ENCODE measurements around the gene TOPORS. TPM values are rescaled to one million over a fixed set of nuclear protein-coding genes. Genes with fewer than 3 reads are reported as not detected.
A peak's percentile ranks its signal among the peaks of the same experiment; 100 is the strongest.

TOPORS gene
- polyA plus RNA-seq, 1 of the 3 experiments (the other 2 are of a cell fraction), result 4.9 TPM

DNA sequence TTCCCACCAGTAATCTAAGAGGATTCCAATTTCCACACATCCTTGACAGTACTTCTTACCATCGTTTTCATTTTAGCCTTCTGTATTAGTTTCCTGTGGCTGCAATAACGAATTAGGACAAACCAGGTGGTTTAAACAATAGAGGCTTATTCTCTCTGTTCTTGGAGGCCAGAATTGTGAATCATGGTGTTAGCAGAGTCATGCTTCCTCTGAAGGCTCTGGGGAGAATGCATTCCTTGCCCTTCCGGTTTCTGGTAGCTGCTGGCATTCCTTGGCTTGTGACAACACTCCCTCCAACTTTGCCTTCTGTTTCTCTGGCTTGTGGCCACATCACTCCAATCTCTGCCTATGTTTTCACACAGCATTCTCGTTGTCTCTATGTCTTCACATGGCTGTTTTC is 49.9 kb downstream of the TOPORS start:
- Histone ChIP-seq H2AFZ (ENCODE audit: low read depth) (no peak overlapping the region), H3K4me3 (ENCODE audit: low read depth in 2 of 2, low read length in 1 of 2) (no peak overlapping the region), H3K27ac (ENCODE audit: low read depth in 2 of 2, low read length in 1 of 2) (no peak overlapping the region), H3K4me1 (ENCODE audit: control insufficient read depth in 1 of 2, insufficient read depth in 2 of 2, low read depth in 1 of 2, low read length in 1 of 2) (0 out of 4 replicates have a peak, but pooled peaks cover 0 to 3% of the 10 kb centered on the region in 2 experiments), H3K4me2 (no peak overlapping the region), H3K9me3 (no peaks in the 10 kb centered on the region), H3K27me3 (ENCODE audit: insufficient read depth) (no peaks in the 10 kb centered on the region), H3F3A (replicated peaks; ENCODE audit: insufficient read depth) (peaks cover 13% of the 10 kb centered on the region), H3K79me2 (ENCODE audit: insufficient read depth) (no peaks in the 10 kb centered on the region), H3K9ac (no peak overlapping the region), H3K9me2 (0 out of 2 replicates have a peak, but pooled peaks cover 4% of the 10 kb centered on the region), H3K36me3 (replicated peaks in 1 of 2; ENCODE audit: control insufficient read depth in 1 of 2, insufficient read depth in 2 of 2, low read length in 1 of 2) (peaks cover 0 to 12% of the 10 kb centered on the region in 2 experiments), H4K20me1 (ENCODE audit: insufficient read depth) (no peaks in the 10 kb centered on the region)
- 38% methylated on average over 4 of the region's 4 CpGs for WGBS (ENCODE audit: low lambda C conversion rate)
- TF ChIP-seq, protein P1, sequence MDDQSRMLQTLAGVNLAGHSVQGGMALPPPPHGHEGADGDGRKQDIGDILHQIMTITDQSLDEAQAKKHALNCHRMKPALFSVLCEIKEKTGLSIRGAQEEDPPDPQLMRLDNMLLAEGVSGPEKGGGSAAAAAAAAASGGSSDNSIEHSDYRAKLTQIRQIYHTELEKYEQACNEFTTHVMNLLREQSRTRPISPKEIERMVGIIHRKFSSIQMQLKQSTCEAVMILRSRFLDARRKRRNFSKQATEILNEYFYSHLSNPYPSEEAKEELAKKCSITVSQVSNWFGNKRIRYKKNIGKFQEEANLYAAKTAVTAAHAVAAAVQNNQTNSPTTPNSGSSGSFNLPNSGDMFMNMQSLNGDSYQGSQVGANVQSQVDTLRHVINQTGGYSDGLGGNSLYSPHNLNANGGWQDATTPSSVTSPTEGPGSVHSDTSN (IDR thresholded peaks at IDR 0.05), result no peak
- TF ChIP-seq, protein P2, sequence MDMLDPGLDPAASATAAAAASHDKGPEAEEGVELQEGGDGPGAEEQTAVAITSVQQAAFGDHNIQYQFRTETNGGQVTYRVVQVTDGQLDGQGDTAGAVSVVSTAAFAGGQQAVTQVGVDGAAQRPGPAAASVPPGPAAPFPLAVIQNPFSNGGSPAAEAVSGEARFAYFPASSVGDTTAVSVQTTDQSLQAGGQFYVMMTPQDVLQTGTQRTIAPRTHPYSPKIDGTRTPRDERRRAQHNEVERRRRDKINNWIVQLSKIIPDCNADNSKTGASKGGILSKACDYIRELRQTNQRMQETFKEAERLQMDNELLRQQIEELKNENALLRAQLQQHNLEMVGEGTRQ (IDR thresholded peaks at IDR 0.05; ENCODE audit: borderline replicate concordance, low read depth, low read length), result no peak
- no peak for TF ChIP-seq EP300 (IDR thresholded peaks at IDR 0.05; ENCODE audit: borderline replicate concordance in 1 of 2, low read depth in 1 of 2, low read length in 1 of 2)
- no peak for TF ChIP-seq EZH2phosphoT487 (IDR thresholded peaks at IDR 0.05; ENCODE audit: borderline replicate concordance, low read depth)
- no peak for TF ChIP-seq FOXJ3 (CRISPR knock-in tag; IDR thresholded peaks at IDR 0.05)
- TF ChIP-seq, protein P3, sequence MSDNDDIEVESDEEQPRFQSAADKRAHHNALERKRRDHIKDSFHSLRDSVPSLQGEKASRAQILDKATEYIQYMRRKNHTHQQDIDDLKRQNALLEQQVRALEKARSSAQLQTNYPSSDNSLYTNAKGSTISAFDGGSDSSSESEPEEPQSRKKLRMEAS (IDR thresholded peaks at IDR 0.05; ENCODE audit: low read depth), result no peak
- 0 out of 2 replicates have a peak, but pooled peaks have one; percentile 8 for TF ChIP-seq TCF12 (IDR thresholded peaks at IDR 0.05)
- TF ChIP-seq FOSL2 (IDR thresholded peaks at IDR 0.05; ENCODE audit: borderline replicate concordance, low read depth), result no peak
- no peak for TF ChIP-seq RFX5 (IDR thresholded peaks at IDR 0.05; ENCODE audit: low read length)
- DNase-seq, result no peak
- POLR2A ChIA-PET, result no interaction called here
- CTCF ChIA-PET, result no interaction called here

DNA sequence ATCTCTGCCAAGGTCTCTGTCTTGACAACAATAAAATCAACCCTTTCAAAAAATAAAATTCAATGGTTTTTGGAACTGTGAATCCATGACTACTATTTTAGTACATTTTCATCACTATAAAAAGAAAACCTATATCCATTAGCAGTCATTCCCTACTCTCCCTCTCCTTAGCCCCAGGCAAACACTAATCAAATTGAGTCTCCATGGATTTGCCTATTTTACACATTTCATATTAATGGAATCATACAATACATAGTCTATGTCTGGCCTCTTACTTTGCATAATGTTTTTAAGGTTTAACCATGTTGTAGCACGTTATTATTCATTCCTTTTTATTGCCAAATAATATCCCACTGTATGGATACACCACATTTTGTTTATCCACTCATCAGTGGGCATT is 50.5 kb downstream of the TOPORS start:
- H3K4me1 ChIP-seq (ENCODE audit: control insufficient read depth in 1 of 2, insufficient read depth in 2 of 2, low read depth in 1 of 2, low read length in 1 of 2), result 0 out of 4 replicates have a peak, but pooled peaks cover 0 to 3% of the 10 kb centered on the region in 2 experiments
- H3F3A ChIP-seq (replicated peaks; ENCODE audit: insufficient read depth), result peaks cover 9% of the 10 kb centered on the region
- 0 out of 2 replicates have a peak, but pooled peaks cover under 1% of the 10 kb centered on the region for H3K9me2 ChIP-seq
- no peak overlapping the region for H2AFZ ChIP-seq (ENCODE audit: low read depth)
- no peak for TF ChIP-seq TEAD4 (IDR thresholded peaks at IDR 0.05; ENCODE audit: borderline replicate concordance, insufficient read depth)
- TF ChIP-seq EP300 (IDR thresholded peaks at IDR 0.05; ENCODE audit: borderline replicate concordance in 1 of 2, low read depth in 1 of 2, low read length in 1 of 2), result no peak
- no peak for TF ChIP-seq RCOR1 (IDR thresholded peaks at IDR 0.05; ENCODE audit: low read length)
- no peak overlapping the region for H3K4me3 ChIP-seq (ENCODE audit: low read depth in 2 of 2, low read length in 1 of 2)
- H3K4me2 ChIP-seq, result no peak overlapping the region
- POLR2A ChIA-PET, result no interaction called here
- H3K36me3 ChIP-seq (replicated peaks in 1 of 2; ENCODE audit: control insufficient read depth in 1 of 2, insufficient read depth in 2 of 2, low read length in 1 of 2), result peaks cover 0 to 16% of the 10 kb centered on the region in 2 experiments
- no peaks in the 10 kb centered on the region for H3K79me2 ChIP-seq (ENCODE audit: insufficient read depth)
- no peaks in the 10 kb centered on the region for H3K9me3 ChIP-seq
- no peaks in the 10 kb centered on the region for H4K20me1 ChIP-seq (ENCODE audit: insufficient read depth)
- WGBS (ENCODE audit: low lambda C conversion rate), result 59% methylated on average over 1 of the region's 1 CpG
- no peak overlapping the region for H3K9ac ChIP-seq
- CTCF ChIA-PET, result no interaction called here
- no peaks in the 10 kb centered on the region for H3K27me3 ChIP-seq (ENCODE audit: insufficient read depth)
- no peak overlapping the region for H3K27ac ChIP-seq (ENCODE audit: low read depth in 2 of 2, low read length in 1 of 2)
- no peak for DNase-seq

Data from SK-N-SH (cell line).